Activated CD4-positive, alpha-beta T cell treated with anti-CD3 and anti-CD28 coated beads, Interleukin-2, amount 50 U/mL, for 24 hours (primary cell): Measurements from ENCODE around the gene FSTL1.

ENCODE experiments used
- DNase-seq, 2 donors: peaks; one replicate each; pipeline ENCODE4 v3.0.0-alpha.2; 2020; ENCODE audit warnings: low read depth in 1 of 2, low spot score in 1 of 2

The FSTL1 gene

GRCh38 chr3:120468635-120469295 lies 18.0 kb upstream of the FSTL1 start:
- DNase-seq: no peak

- no peak for DNase-seq
Observed at GRCh38 chr3:120462409-120462959, 11.7 kb upstream of the FSTL1 start.

- no peak for DNase-seq
Observed at GRCh38 chr3:120461416-120461815, 10.6 kb upstream of the FSTL1 start.

GRCh38 chr3:120460862-120461261 lies 10.1 kb upstream of the FSTL1 start:
- no peak for DNase-seq

GRCh38 chr3:120460181-120460790 lies 9.5 kb upstream of the FSTL1 start:
- no peak for DNase-seq

GRCh38 chr3:120459196-120459595 lies 8.4 kb upstream of the FSTL1 start:
- DNase-seq: no peak

GRCh38 chr3:120457827-120458226 lies 7.0 kb upstream of the FSTL1 start:
- no peak for DNase-seq

- DNase-seq: no peak
Observed at GRCh38 chr3:120454076-120454689, 3.4 kb upstream of the FSTL1 start.

- no peak for DNase-seq
Observed at GRCh38 chr3:120452816-120453215, 2.0 kb upstream of the FSTL1 start.

- DNase-seq: no peak
Observed at GRCh38 chr3:120451806-120452205, 1.0 kb upstream of the FSTL1 start.

- no peak for DNase-seq
Observed at GRCh38 chr3:120451272-120451761, 525 bp upstream of the FSTL1 start.

- no peak for DNase-seq
Observed at GRCh38 chr3:120449701-120450599, 842 bp downstream of the FSTL1 start.

GRCh38 chr3:120449251-120449650 lies 1.5 kb downstream of the FSTL1 start:
- DNase-seq: no peak

- no peak for DNase-seq
Observed at GRCh38 chr3:120448756-120449155, 2.0 kb downstream of the FSTL1 start.

- no peak for DNase-seq
Observed at GRCh38 chr3:120446891-120447668, 3.7 kb downstream of the FSTL1 start.

GRCh38 chr3:120445654-120446053 lies 5.1 kb downstream of the FSTL1 start:
- no peak for DNase-seq

- DNase-seq: no peak
Observed at GRCh38 chr3:120443626-120444123, 7.1 kb downstream of the FSTL1 start.

GRCh38 chr3:120442975-120443517 lies 7.7 kb downstream of the FSTL1 start:
- no peak for DNase-seq

- DNase-seq: no peak
Observed at GRCh38 chr3:120441776-120442175, 9.0 kb downstream of the FSTL1 start.

GRCh38 chr3:120440762-120441161 lies 10.0 kb downstream of the FSTL1 start:
- DNase-seq: no peak
